ENCODE results near the gene P2RX2. TPM values are rescaled to one million over a fixed set of nuclear protein-coding genes. Genes with fewer than 3 reads are reported as not detected.

P2RX2 gene
- total and polyA plus RNA-seq, 2 experiments from 2014 or later = 1.1 to 1.7 TPM

GRCh38 chr12:132649226-132649945, 30.8 kb downstream of the P2RX2 start:
- H3K79me2 ChIP-seq (replicated peaks; ENCODE audit: insufficient read depth) = no peaks in the 10 kb centered on the region
- Mint-ChIP-seq H3K4me1 (no peaks in the 10 kb centered on the region), H3K4me3 (no peak overlapping the region), H3K9me3 (no peaks in the 10 kb centered on the region), H3K36me3 (ENCODE audit: low read depth) (peaks cover 81% of the 10 kb centered on the region), H3K27ac (no peak overlapping the region), H3K27me3 (ENCODE audit: insufficient read depth, low read depth, poor library complexity) (peaks cover 2% of the 10 kb centered on the region)
- DNase-seq (ENCODE audit: low spot score) (no peak), ATAC-seq (no peak)
- peaks cover 49% of the 10 kb centered on the region for H3K36me3 ChIP-seq (ENCODE audit: insufficient read depth)
- H2AFZ ChIP-seq = no peak overlapping the region
- no peak overlapping the region for H3K4me3 ChIP-seq
- H3K27ac ChIP-seq (ENCODE audit: low read depth) = no peak overlapping the region
- H3K4me1 ChIP-seq (ENCODE audit: insufficient read depth) = no peaks in the 10 kb centered on the region
- no peaks in the 10 kb centered on the region for H3K9me2 ChIP-seq (ENCODE audit: insufficient read depth)
- H3K4me2 ChIP-seq = no peak overlapping the region
- no peaks in the 10 kb centered on the region for H3K27me3 ChIP-seq (ENCODE audit: insufficient read depth)
- H4K20me1 ChIP-seq (replicated peaks; ENCODE audit: insufficient read depth) = peaks cover 17% of the 10 kb centered on the region
- TF ChIP-seq, protein P1, sequence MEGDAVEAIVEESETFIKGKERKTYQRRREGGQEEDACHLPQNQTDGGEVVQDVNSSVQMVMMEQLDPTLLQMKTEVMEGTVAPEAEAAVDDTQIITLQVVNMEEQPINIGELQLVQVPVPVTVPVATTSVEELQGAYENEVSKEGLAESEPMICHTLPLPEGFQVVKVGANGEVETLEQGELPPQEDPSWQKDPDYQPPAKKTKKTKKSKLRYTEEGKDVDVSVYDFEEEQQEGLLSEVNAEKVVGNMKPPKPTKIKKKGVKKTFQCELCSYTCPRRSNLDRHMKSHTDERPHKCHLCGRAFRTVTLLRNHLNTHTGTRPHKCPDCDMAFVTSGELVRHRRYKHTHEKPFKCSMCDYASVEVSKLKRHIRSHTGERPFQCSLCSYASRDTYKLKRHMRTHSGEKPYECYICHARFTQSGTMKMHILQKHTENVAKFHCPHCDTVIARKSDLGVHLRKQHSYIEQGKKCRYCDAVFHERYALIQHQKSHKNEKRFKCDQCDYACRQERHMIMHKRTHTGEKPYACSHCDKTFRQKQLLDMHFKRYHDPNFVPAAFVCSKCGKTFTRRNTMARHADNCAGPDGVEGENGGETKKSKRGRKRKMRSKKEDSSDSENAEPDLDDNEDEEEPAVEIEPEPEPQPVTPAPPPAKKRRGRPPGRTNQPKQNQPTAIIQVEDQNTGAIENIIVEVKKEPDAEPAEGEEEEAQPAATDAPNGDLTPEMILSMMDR (conservative IDR thresholded peaks at IDR 0.05; ENCODE audit: low read depth in 2 of 2) = no peak
- TF ChIP-seq STAT1 (IDR thresholded peaks at IDR 0.05; ENCODE audit: unreplicated experiment) (no peak), JUNB (IDR thresholded peaks at IDR 0.05; ENCODE audit: unreplicated experiment) (no peak), ZNF462 (CRISPR knock-in tag; IDR thresholded peaks at IDR 0.05) (no peak), ZNF114 (CRISPR knock-in tag; IDR thresholded peaks at IDR 0.05) (no peak), EZH2phosphoT487 (IDR thresholded peaks at IDR 0.05; ENCODE audit: unreplicated experiment) (no peak), POLR2AphosphoS5 (IDR thresholded peaks at IDR 0.05; ENCODE audit: low read depth) (no peak)
- H3F3A ChIP-seq (replicated peaks; ENCODE audit: low read depth) = no peaks in the 10 kb centered on the region
